Natural killer cell (primary cell): ENCODE measurements around the gene ZMIZ1. TPM values are rescaled to one million over a fixed set of nuclear protein-coding genes. Genes with fewer than 3 reads are reported as not detected.

Experiments
- ATAC-seq, 3 donors: fragments of 150-1000 bp in 2 of 3; fragments of 200-7000 bp in 1 of 3; cut with Tn5 transposase; 1 replicate in 1 of 3; 2 replicates in 2 of 3; pipeline ENCODE4 v1.10.0; 2021; ENCODE audit warnings: mild to moderate bottlenecking in 2 of 3, moderate library complexity in 2 of 3
- DNase-seq, 2 donors: peaks; one replicate each; pipeline versions ENCODE4 v3.0.0 to v3.0.0-alpha.2; 2013 to 2021; ENCODE audit warnings: mixed read lengths in 1 of 2
- H3K27ac ChIP-seq: one replicate; pipeline ENCODE4 v1.5.1; 2013; ENCODE audit warnings: mild to moderate bottlenecking, low read length
- H3K27me3 ChIP-seq: one replicate; pipeline ENCODE4 v1.6.1; 2013; ENCODE audit warnings: low read length; ENCODE audit not compliant: control insufficient read depth, insufficient read depth
- H3K36me3 ChIP-seq: one replicate; pipeline ENCODE4 v1.6.1; 2013; ENCODE audit warnings: low read length; ENCODE audit not compliant: control insufficient read depth, insufficient read depth
- H3K4me1 ChIP-seq: one replicate; pipeline ENCODE4 v1.6.1; 2013; ENCODE audit warnings: low read length; ENCODE audit not compliant: control insufficient read depth, insufficient read depth
- H3K4me3 ChIP-seq: one replicate; pipeline ENCODE4 v1.5.1; 2013; ENCODE audit warnings: low read length
- H3K9me3 ChIP-seq: one replicate; pipeline ENCODE4 v1.6.1; 2013; ENCODE audit warnings: low read length; ENCODE audit not compliant: control insufficient read depth, insufficient read depth
- H3K27ac Mint-ChIP-seq, 2 donors: one replicate each; pipeline ENCODE4 v1.8.0; 2022; ENCODE audit warnings: mild to moderate bottlenecking in 2 of 2, mixed read lengths in 2 of 2, moderate library complexity in 1 of 2
- H3K27me3 Mint-ChIP-seq, 2 donors: one replicate each; pipeline ENCODE4 v1.8.0; 2022; ENCODE audit warnings: low read depth in 2 of 2, mixed read lengths in 2 of 2
- H3K36me3 Mint-ChIP-seq: one replicate; pipeline ENCODE4 v1.8.0; 2022; ENCODE audit warnings: mixed read lengths
- H3K4me1 Mint-ChIP-seq, 2 donors: one replicate each; pipeline ENCODE4 v1.8.0; 2022; ENCODE audit warnings: mixed read lengths in 2 of 2
- H3K4me3 Mint-ChIP-seq: one replicate; pipeline ENCODE4 v1.8.0; 2022; ENCODE audit warnings: mild to moderate bottlenecking, moderate library complexity, mixed read lengths
- H3K9me3 Mint-ChIP-seq, 2 donors: one replicate each; pipeline ENCODE4 v1.8.0; 2022; ENCODE audit warnings: mixed read lengths in 2 of 2
- WGBS: methylation state at CpG from one replicate; pipeline ENCODE4 v1.1.7; 2013; ENCODE audit warnings: missing lambda C conversion rate; ENCODE audit not compliant: insufficient coverage; 5-methylcytosine and 5-hydroxymethylcytosine counted together
- intact Hi-C: fragments of 100-400 bp; cut with micrococcal nuclease; formaldehyde crosslinking; loops from one replicate; pipeline ENCODE4 v1.14.2; 2022
- total RNA-seq, 4 donors: library from RNA; stranded (reverse); fragments of 120-200 nt in 1 of 4; gene quantifications; one replicate each; pipeline versions ENCODE4 v1.2.3 to v1.2.4, GENCODE V29; 2013 to 2022
- TF ChIP-seq, protein P1 (sequence below): fragments of 200-600 bp; IDR thresholded peaks from one replicate; pipeline ENCODE4 v1.8.0; 2022; ENCODE audit warnings: antibody characterized with exemption

ZMIZ1 gene
- total RNA-seq, 3 donors from 2014 or later (not counting 1 experiment from before 2014, with no cell fraction given) = 36.5 to 51.5 (median 37.9) TPM

DNA sequence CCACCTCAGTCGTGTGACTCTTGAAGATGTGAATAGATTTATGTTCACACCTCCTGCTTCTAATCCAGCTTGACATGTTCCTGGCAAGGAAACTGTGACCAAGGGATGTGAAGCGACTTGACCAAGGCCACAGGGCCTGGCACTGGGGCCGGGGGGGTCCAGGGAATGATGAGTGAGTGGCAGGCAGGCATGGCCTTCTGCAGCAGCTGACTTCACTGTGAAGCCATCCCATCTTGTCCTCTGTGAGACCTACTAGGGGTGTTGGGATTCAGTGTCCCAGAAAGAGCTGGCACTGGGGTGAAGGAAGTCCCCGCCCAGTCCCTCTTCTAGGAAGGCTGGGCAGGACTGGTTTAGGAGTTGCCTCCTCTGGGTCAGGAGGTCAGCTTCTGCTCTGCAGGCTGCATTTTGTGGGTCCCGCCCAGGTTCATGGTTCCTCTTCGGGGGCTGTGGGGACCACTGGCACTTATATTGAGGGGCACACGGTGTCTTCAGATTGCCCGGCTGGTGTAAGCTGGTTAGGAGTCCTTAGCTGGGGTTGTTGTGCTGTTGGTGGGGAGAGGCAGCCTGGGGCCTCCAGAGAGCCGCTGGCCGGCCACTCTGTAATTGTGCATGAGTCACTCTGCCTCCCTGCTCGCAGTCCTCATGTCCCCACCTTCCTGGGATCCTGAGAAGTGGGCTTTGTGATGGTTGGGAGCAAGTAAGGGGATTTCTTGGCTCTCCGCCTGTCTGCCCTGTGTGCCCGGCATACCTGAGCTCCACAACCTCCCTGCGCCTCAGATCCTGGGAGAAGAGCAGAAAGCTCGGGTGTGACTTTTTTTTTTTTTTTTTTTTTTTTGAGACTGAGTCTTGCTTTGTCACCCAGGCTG lies 11.0 kb downstream of the ZMIZ1 start:
- no peaks in the 10 kb centered on the region for H3K9me3 ChIP-seq
- 75% methylated on average over 15 of the region's 15 CpGs for WGBS
- Mint-ChIP-seq H3K27me3 (no peaks in the 10 kb centered on the region), H3K27ac (no peak overlapping the region), H3K36me3 (no peaks in the 10 kb centered on the region), H3K4me1 (peaks cover 45 to 71% of the 10 kb centered on the region in 2 donors), H3K4me3 (no peak overlapping the region), H3K9me3 (no peaks in the 10 kb centered on the region)
- no peaks in the 10 kb centered on the region for H3K36me3 ChIP-seq
- no peaks in the 10 kb centered on the region for H3K27me3 ChIP-seq
- H3K27ac ChIP-seq = no peak overlapping the region
- no peak for ATAC-seq
- intact Hi-C loops = no loop called here
- TF ChIP-seq, protein P1, sequence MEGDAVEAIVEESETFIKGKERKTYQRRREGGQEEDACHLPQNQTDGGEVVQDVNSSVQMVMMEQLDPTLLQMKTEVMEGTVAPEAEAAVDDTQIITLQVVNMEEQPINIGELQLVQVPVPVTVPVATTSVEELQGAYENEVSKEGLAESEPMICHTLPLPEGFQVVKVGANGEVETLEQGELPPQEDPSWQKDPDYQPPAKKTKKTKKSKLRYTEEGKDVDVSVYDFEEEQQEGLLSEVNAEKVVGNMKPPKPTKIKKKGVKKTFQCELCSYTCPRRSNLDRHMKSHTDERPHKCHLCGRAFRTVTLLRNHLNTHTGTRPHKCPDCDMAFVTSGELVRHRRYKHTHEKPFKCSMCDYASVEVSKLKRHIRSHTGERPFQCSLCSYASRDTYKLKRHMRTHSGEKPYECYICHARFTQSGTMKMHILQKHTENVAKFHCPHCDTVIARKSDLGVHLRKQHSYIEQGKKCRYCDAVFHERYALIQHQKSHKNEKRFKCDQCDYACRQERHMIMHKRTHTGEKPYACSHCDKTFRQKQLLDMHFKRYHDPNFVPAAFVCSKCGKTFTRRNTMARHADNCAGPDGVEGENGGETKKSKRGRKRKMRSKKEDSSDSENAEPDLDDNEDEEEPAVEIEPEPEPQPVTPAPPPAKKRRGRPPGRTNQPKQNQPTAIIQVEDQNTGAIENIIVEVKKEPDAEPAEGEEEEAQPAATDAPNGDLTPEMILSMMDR = no peak
- H3K4me1 ChIP-seq = peaks cover 84% of the 10 kb centered on the region
- no peak for DNase-seq
- no peak overlapping the region for H3K4me3 ChIP-seq

DNA sequence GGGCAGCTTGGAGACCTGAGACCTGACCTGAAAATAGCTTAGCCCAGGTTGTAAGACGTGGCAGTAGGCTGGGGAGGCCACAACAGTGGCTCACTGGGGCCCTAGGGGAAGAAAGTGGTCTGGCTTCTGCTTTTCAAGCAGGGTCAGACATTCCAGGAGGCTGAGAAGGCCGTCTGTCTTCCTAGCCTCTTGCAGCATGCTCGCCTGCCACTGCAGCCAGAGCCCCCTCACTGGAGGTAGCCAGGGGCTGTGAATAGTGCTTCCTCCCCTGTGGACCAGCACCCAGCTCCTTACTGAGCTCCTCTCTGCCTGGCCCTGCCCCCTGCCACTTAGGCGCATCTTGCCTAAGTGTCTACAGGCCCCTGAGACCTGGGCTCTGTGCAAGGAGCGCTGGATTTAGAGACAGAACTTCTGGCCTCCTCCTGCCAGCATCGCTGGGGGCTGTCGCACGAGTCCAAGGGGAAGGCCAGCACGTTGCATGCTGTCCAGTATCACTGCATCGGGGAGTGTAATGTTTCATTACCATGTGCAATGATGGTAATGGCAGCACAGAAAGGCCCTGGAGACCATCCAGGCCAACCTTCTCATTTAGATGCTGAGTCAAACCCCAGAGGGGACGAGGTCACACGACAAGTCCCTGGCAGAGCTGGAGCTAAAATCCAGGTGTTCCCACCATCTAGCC lies 12.7 kb downstream of the ZMIZ1 start:
- Histone ChIP-seq H3K36me3 (no peaks in the 10 kb centered on the region), H3K27me3 (no peaks in the 10 kb centered on the region), H3K9me3 (no peaks in the 10 kb centered on the region), H3K4me1 (peaks cover 81% of the 10 kb centered on the region), H3K27ac (no peak overlapping the region), H3K4me3 (no peak overlapping the region)
- H3K36me3 Mint-ChIP-seq = no peaks in the 10 kb centered on the region
- 71% methylated on average over 12 of the region's 12 CpGs for WGBS
- H3K27ac Mint-ChIP-seq = peak overlapping the region in 1 of 2 donors; percentile 19
- H3K9me3 Mint-ChIP-seq = no peaks in the 10 kb centered on the region
- H3K27me3 Mint-ChIP-seq = no peaks in the 10 kb centered on the region
- H3K4me3 Mint-ChIP-seq = no peak overlapping the region
- TF ChIP-seq, protein P1 = no peak
- H3K4me1 Mint-ChIP-seq = peaks cover 47 to 68% of the 10 kb centered on the region in 2 donors
- ATAC-seq = no peak
- no peak for DNase-seq
- intact Hi-C loops = no loop called here

DNA sequence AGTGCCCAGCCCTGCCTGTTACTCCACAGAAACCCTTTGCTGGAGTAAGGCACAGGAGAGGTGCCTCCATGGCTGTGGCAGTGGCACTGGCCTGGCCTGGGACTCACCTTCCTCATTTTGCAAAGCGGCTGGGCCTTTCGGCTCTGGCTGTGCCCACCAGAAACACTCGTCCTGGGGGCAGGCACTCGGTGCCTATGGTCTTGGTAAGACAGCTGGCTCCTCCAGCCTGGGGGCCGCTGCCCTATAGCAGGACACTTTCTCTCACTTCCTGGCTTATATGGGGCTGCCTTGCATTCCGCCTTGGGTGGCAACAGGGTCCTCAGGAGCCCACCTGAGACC lies 13.2 kb downstream of the ZMIZ1 start:
- TF ChIP-seq, protein P1 = no peak
- Mint-ChIP-seq H3K27ac (no peak overlapping the region), H3K4me1 (peaks cover 46 to 70% of the 10 kb centered on the region in 2 donors), H3K9me3 (no peaks in the 10 kb centered on the region), H3K27me3 (no peaks in the 10 kb centered on the region), H3K36me3 (no peaks in the 10 kb centered on the region), H3K4me3 (no peak overlapping the region)
- no peak for DNase-seq
- peaks cover 78% of the 10 kb centered on the region for H3K4me1 ChIP-seq
- no peaks in the 10 kb centered on the region for H3K9me3 ChIP-seq
- H3K27ac ChIP-seq = no peak overlapping the region
- intact Hi-C loops = no loop called here
- WGBS = 83% methylated on average over 6 of the region's 6 CpGs
- no peaks in the 10 kb centered on the region for H3K27me3 ChIP-seq
- no peak overlapping the region for H3K4me3 ChIP-seq
- ATAC-seq = no peak
- no peaks in the 10 kb centered on the region for H3K36me3 ChIP-seq
